Activated CD8-positive, alpha-beta memory T cell treated with anti-CD3 and anti-CD28 coated beads, Interleukin-2, amount 50 U/mL, for 24 hours (primary cell): ENCODE measurements around the gene PHLDA2.
A peak's percentile ranks its signal among the peaks of the same experiment; 100 is the strongest.
"Not testable (repeated sequence)": the region's sequence is repeated elsewhere in the genome, so short reads cannot be mapped to it uniquely, and the experiment has no call there.

Source experiments
- DNase-seq: peaks from one replicate; pipeline ENCODE4 v3.0.0-alpha.2; 2020; ENCODE audit errors: extremely low read depth

The PHLDA2 gene

DNA sequence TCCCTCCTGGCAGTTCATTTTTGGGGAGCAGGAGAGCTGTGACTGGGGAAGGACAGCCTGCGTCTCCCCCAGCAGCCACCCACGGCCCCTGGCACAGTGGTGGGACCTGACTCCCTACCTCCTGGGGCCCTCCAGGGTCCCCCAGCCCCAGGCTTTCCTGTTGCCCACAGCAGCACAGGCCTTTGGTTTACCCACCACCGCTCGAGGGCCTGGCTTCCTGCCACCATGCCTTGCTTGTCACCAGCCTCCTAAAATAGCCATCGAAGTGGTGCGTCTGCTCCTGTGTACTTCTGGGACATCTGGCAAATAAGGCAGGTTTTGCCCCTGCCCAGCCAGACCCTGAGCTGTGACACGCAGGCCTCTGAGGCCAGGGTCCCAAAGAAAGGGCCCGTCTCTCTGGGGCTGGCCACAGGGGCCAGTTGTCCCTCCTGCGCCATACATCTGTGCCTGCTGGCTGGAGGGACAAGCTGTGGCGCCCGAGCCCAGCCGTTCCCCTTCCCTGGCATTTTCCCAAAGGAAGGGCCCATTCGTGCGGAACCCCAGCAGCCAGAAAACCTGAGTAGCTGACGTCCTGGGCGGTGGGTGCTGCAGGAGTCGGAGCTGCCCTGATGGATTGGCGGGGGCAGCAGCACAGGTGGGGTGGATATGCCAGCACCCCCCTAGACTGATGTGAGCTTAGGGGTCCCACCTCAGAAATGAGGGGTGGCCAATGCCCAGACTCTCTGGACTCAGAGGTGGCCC lies 14.6 kb downstream of the PHLDA2 start:
- DNase-seq, result no peak

DNA sequence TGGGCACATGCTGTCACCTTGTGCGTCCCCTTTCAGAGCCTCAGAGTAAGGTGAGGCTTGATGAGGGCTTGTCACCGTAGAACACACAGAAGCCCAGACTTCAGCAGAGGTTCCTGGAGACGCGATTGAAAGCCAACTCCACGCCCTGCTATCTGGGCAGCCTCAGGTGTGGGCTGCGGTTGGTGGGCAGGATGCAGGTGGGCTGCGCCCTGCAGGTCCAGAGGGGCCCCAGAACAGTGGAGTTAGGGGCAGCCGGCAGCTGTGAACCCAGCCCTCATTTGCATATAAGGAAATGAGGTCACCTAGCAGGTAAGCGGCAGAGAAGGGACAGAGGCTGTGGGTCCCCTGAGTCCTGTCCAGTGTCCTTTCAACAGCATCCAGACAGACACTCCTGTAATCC lies 15.4 kb downstream of the PHLDA2 start:
- DNase-seq, result no peak

DNA sequence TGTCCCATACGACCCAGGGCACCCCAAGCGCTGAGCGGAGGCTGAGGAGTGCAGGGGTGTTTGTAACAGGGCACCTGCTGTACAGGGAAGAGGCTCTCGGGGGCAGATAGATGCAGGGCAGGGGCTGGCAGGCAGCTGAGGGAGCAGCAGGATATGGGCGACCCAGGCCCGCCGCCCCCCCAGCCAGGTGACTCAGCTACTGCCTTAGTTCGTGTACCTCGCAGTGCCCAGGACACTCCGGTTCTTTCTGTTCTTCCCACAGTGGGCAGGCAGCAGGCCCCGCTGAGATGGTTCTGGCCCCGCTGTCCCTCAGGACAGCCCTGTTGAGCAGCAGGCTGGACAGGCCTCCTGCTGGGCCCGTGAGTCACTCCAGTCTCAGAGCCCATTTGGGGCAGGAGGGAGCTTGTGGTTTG lies 16.2 kb downstream of the PHLDA2 start:
- no peak for DNase-seq

DNA sequence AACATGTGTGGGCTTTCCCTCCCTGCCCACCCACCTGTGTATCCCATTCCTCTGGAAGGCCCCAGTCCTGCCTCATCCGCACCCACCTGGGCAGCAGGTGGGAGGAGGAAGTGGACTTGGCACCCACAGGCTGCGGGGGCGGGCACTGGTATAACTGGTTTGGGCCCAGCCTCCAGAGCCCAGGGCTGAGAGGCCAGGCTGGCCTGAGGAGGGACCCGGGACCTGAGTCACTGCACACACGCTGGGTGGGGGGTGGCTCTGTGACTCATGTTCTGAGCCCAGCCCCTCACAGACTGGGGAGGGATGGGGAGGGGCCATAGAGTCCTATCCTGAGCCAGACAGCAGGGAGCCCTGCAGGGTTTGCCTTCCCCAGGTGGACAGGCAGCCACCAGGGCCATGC lies 16.7 kb downstream of the PHLDA2 start:
- no peak for DNase-seq

DNA sequence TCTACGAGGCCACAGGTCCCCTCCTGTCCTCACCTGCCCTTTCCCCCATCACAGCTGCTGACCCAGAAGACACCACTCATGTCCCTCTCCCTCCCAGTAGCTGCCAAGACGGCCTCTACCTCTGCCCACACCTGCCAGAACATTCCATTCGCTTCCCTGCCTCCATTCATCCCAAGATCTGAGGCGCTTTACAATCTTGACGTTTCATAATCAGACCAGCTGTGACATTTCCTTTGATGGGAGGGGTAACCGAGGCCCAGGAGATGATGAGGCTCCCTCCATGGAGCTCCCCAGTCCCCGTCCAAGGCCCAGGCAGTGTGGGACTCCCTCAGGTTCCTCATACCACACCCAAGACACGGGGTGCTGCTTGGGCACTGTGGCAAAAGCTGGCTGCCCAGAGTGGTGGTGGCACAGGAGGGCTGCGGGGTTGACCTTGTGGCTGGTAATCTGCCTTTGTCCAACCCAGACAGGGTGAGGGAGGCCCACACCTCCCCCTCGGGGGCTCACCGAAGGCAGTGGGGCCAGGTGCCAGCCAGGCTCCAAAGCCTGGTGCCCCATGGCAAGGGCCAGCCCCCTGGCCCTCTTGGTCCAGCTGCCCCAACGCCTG lies 17.3 kb downstream of the PHLDA2 start:
- DNase-seq, result no peak

DNA sequence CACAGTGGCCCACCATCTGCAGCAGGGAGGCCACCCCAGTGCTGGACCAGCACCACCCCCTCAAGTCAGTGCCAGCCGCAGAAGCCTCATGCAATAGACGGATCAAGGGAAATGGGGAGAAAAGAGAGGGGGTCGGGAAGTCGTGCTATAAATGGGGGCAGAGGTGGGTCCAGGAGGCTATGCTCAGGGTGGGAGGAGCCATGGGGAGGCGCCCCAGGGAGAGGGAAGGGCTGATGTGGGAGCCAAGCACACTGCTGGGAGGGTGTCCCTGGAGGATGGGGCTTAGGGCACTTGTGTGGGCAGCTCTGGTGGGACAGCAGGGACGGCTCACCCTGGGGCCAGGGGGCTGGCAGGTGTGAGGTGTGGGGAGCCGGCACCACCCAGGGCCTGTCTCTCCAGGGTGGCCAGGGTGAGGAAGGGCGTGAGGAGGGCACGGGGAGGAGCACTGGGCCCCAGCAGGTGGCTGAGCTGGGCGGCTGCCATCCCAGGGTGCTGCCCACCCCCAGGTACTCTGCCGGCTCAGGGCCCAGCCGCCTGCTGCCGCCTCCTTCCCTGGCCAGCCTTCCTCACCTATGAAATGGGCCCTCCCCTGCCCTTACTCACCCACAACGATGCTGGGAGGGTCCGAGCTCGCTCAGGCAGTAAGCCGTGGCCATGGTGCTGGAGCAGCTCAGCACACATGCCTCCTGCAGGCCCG lies 18.0 kb downstream of the PHLDA2 start:
- DNase-seq, result no peak

DNA sequence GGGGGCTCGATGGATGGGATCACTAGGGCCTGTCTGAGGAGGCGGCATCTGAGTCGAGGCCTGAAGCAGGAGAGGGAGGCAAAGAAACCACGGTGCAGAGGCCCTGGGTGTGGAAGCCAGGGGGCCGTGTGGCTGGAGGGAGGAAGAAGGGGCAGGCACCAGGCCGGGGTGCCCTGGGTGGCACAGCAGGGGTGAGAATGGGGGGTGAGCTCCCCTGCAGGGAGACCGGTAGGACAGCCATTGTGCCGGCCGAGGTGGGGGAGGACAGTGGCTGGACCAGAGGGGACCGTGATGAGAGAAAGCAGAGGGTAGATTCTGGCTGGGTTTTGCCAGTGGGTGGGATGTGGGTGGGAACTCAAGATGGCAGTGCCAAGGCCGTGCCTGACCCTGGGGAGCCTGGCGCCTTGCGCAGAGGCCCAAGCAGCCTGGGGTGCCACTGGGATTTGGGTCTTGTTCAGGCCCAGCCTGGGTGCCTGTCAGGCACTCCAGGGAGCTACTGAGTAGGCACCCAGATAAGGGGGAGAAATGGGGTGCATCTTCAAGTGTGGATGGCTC lies 18.7 kb downstream of the PHLDA2 start:
- no peak for DNase-seq

DNA sequence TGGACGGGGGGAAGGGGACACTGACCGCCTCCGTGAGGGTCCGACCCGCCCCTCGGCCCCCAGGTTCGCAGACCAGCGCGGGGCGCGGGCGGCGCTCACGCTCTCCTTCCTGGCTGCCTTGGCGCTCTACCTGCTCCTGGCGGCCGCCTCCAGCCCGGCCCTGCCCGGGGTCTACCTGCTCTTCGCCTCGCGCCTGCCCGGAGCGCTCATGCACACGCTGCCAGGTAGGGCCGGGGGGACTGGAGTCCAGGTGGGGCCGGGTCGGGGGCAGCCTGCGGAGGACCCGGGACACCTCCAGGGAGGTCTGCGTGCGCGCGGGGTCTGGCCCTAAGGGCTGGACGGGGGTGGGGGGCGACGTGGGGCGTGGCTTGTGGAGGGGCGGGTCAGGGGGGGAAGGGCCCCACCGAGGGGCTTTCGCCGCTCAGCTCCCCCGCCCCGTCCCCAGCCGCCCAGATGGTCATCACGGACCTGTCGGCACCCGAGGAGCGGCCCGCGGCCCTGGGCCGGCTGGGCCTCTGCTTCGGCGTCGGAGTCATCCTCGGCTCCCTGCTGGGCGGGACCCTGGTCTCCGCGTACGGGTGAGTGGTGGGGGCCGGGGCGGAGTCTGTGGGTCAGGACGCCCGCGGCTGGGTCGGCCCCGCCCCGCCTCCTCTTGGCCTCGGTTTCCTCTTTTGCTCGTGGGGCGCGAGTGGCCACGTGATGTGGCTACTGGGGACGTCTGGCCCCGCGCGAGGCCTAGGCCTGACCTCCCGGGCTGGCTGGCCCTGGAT lies 19.9 kb downstream of the PHLDA2 start:
- no peak for DNase-seq

DNA sequence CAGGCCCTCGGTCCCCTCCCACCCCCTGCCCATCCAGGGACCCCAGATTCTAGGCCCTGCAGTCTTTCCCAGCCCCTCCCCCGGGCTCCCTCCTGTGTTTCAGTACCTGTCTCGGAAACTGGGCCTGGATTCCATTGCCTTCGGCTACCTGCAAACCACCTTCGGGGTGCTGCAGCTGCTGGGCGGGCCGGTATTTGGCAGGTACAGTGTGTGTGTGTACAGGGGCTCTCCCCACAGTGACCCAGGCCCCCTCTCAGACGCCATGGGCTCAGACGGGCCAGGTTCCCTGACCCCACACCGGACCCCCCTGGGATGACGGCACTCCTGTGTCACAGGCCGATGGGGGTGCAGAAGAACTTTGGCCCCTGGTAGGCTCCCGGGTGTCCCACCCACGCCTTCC lies 21.1 kb downstream of the PHLDA2 start:
- DNase-seq, result no peak

DNA sequence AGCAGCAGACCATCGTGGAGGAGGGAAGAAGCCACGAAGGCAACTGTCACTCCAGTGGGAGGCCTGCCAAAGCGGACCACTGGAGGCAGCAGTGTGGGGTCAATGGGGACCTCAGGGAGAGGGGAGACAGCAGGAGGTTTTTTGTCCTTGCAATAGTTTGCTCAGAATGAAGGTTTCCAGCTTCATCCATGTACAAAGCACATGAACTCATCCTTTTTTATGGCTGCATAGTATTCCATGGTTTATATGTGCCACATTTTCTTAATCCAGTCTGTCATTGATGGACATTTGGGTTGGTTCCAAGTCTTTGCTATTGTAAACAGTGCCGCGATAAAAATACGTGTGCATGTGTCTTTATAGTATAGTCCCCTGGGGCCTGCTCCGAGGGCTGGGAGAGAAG lies 23.9 kb downstream of the PHLDA2 start:
- DNase-seq, result not testable (repeated sequence)

DNA sequence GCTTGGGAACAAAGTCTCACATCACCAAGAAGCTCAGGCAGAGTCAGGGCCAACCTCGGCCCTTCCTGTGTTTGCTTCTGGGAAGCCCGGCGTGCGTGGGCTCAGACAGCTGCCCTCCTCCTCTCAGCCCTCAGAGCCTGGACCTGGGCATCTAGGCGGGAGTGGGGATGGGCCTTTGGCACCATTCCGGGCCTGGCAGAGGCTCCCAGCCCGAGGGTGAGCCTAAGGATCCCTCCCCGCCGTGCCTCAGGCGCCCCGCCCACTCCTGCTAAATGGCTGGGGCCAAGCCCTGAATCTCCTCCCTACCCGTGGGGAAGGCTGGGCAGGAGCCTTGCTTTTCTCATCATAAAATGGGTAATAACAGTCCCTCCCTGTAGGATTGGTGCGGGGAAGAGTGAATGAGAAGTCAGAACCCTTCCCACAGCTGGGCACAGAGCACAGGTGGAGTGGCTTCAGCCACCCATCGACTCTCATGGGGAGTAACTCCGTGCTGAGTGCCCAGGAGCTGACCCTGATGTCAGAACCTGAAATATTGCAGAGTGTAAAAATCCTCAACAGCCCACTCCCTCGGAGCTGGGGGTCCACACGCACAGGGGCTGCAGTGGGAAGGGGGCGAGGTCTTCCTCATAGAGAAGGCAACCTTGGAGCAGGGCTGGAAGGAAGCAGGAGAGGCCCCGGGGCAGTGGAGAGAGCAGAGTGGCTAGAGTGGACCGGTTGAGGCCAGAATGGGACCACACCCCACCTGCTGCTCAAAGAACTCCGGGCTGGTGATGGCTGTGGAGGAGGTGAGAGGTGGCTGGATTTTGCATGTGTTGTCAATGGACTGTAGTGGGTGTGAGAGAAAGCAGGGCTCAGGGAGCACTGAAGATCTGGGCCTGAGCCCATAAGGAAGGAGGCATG lies 24.8 kb downstream of the PHLDA2 start:
- DNase-seq, result no peak

DNA sequence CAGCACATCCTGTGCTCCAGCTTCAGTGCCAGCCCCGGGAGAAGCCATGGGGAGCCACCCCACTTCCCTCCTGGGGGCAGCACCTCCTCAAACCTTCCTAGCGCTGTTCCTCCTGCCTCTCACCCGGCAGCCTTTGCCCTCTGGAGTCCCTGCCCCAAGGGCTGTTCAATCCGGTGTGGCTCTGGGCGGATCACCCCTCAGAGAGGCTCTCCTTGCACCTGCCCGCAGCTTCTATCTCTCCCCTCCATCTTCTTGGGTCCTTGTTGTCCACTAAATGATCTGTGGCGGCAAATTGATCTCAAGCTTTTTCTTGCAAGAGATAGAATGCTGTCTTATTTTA lies 25.6 kb downstream of the PHLDA2 start:
- DNase-seq, result no peak

DNA sequence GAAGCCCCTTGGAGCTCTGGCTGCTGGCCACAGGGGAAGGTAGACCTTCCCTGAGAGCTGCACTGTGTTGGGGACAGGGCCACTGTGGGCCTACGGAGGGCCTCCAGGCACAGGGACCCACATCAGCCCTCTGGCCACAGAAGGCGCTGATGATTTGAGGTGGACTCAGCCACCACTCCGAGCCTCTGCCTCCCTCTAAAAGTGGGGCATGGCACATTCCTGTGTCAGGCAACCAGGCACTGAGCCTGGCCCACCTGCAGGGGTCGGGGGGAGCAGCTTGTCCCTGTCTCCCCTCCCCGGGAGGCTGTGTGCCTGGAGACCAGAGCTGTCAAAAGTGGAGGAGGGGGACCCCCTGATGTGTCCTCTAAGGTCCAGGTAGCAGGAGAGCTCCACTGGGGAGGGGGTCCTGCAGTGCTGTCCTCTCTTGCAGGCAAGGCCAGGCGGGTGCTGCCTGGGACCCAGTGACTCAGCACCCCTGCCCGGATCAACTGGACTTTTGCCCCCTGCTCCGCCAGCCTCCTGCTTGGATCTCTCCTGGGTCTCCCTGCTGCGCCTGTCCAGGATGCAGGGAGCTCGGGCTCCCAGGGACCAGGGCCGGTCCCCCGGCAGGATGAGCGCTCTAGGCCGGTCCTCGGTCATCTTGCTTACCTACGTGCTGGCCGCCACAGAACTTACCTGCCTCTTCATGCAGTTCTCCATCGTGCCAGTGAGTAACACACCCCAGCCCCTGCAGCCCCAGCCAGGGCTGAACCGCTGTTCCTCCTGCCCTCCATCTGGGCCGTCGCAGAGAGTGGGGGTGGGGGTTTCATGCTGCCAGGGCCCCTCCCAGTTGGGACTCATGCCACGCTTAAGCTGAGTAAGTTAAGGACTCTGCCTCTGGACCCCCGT lies 26.2 kb downstream of the PHLDA2 start:
- DNase-seq, result no peak

DNA sequence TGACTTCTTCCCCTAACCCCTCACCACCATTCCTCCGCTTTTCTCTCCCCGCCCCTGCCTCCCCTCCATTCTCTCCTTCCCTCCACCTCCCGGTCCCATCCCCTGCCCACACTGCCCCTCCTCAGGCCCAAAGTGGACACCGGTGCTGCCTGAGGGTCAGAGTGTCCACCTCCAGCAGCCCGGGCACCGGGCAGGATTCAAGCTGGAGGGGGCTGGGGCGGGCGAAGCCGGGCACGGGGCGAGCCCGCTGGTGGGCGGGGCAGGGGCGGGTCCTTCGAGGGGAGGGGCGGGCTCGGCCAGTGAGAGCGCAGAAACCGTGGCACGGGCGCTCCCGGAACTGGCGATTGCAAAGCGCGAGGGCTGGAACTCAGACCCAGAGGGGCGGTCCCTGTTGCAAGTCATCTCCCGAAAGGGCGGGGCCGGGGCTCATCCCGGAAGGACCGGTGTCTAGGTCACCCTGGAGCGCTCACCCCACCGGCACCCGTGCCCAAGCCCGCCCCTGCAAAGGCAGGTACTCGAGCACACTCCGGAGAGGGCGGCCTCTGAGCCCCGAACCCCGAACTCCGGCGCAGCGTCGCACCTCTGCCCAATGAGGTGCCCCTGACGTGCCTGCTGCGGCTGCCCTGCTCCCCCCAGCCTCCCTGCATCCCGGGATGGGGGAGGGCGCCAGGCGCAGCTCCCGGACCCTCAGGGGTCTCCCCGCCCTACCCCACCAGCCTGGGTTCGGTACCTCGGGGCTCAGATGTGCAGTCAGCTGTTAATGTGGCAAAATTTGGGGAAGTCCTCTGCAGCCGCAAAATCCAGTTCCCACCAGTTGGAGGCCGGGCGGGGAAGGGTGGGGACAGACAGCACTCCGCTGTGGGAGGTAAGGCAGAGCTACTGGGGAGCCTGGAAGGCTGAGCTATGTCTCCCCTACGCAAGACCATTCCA lies 27.1 kb downstream of the PHLDA2 start:
- DNase-seq, result peak; percentile 83

DNA sequence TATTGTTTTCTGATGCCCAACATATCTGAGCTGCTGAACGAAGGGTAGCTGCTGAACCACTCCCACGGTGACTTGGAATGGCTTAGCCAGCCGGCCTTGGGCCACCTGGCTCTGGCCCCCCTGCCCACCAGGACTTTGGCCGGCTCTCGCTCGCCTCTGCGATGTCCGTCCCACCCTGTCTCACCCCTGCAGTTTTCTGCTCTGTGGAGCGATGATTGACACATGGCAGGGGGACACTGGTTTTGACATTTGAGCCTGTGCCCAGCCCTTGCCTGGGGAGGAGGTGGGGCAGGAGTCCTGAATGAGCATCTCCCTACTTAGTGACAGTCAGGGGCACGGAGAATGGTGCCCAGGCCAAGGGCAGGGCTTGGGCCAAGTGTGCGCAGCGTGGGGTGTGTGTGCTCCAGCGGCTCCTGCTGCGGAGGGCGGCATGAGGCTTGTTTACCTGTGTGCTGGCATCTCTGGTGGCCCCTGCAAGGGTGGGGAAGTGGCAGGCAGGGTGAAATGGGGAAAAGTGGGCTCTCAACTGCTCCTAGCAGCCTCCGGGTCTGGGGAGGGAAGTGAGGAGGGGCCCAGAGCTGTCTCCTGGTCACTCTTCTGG lies 27.9 kb downstream of the PHLDA2 start:
- DNase-seq, result no peak

DNA sequence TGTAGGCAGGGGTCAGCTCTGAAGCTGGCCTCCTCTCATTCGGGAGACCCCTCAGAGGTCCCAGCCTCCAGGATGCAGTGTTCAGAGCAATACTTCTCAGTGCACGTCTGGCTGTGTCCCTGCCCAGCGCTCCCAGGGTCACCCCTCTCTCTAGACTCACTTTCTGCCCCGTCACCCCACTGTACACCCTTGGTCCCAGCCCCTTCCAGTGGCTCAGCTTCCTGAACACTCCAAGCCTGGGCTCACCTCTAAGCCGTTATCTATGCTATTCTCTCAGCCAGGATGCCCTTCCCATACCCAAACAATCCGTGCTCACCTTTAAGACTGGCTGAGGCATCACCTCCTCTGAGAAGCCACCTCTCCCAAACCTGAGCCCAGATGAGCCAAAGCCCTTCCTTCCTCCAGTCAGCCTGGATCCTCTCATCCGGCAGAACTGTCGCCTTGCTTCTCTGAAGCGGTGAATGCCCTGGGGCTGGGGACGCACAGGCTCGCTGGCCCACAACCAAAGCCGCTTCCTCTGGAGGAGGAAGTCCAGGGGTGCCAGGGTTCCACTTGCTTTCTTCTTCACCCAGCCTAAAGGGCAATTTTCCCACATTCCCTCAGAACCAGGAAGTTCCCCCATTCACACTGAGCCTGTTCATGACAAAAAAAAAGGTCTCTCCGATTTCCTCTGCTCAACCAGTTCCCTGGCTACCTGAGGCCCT lies 30.0 kb downstream of the PHLDA2 start:
- DNase-seq, result no peak

DNA sequence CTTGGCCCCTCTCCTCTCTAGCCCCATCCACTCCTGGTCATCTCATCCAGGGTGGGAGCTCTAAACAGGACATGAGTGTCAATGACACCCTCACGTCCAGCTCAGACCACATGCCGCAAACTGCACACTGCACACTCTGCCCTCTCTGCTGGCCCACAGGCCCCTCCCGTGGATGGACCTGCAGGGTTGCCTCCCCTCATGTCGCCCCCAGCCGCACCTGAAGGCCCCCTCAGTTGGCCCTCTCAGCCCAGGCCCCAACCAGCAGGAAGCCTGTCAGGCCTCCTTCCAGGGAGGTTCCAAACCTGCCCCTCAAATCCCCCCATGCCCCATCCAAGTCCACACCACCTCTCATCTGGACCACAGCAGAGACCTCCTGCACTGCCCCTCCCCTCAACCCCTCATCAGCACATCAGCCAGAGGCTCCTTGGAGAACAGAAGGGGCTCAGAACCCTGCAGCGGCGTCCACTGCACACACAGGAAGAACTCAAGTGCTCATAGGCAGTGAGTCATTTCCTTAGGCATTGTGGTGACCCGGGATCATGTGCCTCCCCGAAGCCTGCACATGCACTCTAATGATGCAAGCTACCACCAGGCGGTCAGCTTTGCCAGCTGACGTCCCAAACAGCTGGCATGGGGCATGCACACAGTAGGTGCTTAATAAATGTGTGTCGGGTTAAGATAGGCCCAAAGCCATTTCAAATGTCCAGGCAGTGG lies 30.7 kb downstream of the PHLDA2 start:
- DNase-seq, result no peak
